DMS79 (cell line): ENCODE data around the gene CTSW.

Experiments
- DNase-seq: peaks from one replicate; lab custom pipeline; 2025; lab: John Stamatoyannopoulos, UW

CTSW gene

GRCh38 chr11:65868076-65868667, 11.5 kb upstream of the CTSW start:
- DNase-seq: no peak

GRCh38 chr11:65868907-65869306, 10.7 kb upstream of the CTSW start:
- DNase-seq: no peak

- DNase-seq: no peak
Measured at GRCh38 chr11:65869643-65870306, 9.9 kb upstream of the CTSW start.

GRCh38 chr11:65870307-65870658, 9.4 kb upstream of the CTSW start:
- DNase-seq: no peak

- DNase-seq: no peak
Measured at GRCh38 chr11:65870706-65871681, 8.6 kb upstream of the CTSW start.

GRCh38 chr11:65871811-65872548, 7.7 kb upstream of the CTSW start:
- no peak for DNase-seq

- DNase-seq: no peak
Measured at GRCh38 chr11:65872586-65873317, 6.9 kb upstream of the CTSW start, which contains the start of gene EFEMP2. EFEMP2 (minus strand) TSS chr11:65872800; CDS start chr11:65872354, 446 bp downstream.

GRCh38 chr11:65873318-65874156, 6.1 kb upstream of the CTSW start:
- DNase-seq: no peak

GRCh38 chr11:65880027-65880426, 390 bp downstream of the CTSW start:
- no peak for DNase-seq

GRCh38 chr11:65880844-65881421, 1.3 kb downstream of the CTSW start:
- no peak for DNase-seq

- no peak for DNase-seq
Measured at GRCh38 chr11:65882120-65883057, 2.8 kb downstream of the CTSW start.

GRCh38 chr11:65883058-65883761, 3.6 kb downstream of the CTSW start:
- DNase-seq: no peak

GRCh38 chr11:65883786-65884715, 4.4 kb downstream of the CTSW start:
- no peak for DNase-seq

- no peak for DNase-seq
Measured at GRCh38 chr11:65884716-65885092, 5.1 kb downstream of the CTSW start.

- DNase-seq: no peak
Measured at GRCh38 chr11:65885231-65885630, 5.6 kb downstream of the CTSW start.

GRCh38 chr11:65885808-65886536, 6.3 kb downstream of the CTSW start:
- DNase-seq: no peak
